Measurements from ENCODE around the gene ENOX1. TPM values are rescaled to one million over a fixed set of nuclear protein-coding genes. Genes with fewer than 3 reads are reported as not detected.
A peak's percentile ranks its signal among the peaks of the same experiment; 100 is the strongest.

ENOX1 gene
- total RNA-seq, 1 donor from 2014 or later: 0.79 TPM

DNA sequence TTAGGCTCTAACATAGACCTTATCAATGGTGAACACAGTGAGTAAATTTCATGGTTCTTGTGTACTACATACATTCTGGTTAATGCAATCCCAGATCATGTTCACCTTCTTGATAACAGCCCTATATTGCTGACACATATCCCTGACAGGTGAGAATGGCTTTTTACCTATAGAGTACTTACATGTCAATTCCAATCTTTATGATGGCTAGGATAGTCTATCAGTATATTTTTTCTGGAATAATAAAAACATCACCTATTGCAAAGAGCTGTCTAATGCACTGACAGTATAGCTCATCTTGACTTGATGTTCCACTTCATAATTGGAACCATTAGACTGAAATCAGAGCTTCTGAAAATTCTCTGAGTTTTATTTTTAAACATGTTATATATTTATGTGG lies 199.4 kb downstream of the ENOX1 start:
- TF ChIP-seq, protein P1, sequence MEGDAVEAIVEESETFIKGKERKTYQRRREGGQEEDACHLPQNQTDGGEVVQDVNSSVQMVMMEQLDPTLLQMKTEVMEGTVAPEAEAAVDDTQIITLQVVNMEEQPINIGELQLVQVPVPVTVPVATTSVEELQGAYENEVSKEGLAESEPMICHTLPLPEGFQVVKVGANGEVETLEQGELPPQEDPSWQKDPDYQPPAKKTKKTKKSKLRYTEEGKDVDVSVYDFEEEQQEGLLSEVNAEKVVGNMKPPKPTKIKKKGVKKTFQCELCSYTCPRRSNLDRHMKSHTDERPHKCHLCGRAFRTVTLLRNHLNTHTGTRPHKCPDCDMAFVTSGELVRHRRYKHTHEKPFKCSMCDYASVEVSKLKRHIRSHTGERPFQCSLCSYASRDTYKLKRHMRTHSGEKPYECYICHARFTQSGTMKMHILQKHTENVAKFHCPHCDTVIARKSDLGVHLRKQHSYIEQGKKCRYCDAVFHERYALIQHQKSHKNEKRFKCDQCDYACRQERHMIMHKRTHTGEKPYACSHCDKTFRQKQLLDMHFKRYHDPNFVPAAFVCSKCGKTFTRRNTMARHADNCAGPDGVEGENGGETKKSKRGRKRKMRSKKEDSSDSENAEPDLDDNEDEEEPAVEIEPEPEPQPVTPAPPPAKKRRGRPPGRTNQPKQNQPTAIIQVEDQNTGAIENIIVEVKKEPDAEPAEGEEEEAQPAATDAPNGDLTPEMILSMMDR (IDR thresholded peaks at IDR 0.05; ENCODE audit: insufficient read depth, low read length, severe bottlenecking): no peak
- Histone ChIP-seq H3K4me3 (ENCODE audit: low read depth, low read length) (no peak overlapping the region), H3K36me3 (ENCODE audit: control insufficient read depth, insufficient read depth, low read length) (no peaks in the 10 kb centered on the region), H3K27me3 (ENCODE audit: control insufficient read depth, insufficient read depth, low read length) (no peaks in the 10 kb centered on the region)
- DNase-seq (ENCODE audit: low read depth) (no peak), FAIRE-seq (no peak)

DNA sequence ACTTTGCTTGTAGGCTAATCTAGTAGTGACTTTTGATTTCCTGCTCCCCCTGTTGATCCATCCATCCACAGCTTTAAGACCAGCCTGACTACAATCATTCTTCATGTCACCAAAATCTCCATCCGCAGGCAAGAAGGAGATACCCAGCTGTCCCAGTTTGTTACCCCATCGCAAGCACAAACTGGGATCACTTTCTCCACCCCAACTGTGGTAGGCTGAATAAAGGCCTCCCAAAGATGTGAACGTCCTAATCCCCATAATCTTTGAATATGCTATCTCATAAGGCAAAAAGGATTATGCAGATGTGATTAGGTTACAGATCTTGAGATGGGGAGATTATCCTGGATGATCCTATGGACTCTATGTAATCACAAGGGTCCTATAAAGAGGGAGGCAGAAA lies 202.0 kb downstream of the ENOX1 start:
- TF ChIP-seq, protein P1 (IDR thresholded peaks at IDR 0.05; ENCODE audit: insufficient read depth, low read length, severe bottlenecking): no peak
- DNase-seq (ENCODE audit: low read depth): no peak
- FAIRE-seq: peak; percentile 86
- H3K27me3 ChIP-seq (ENCODE audit: control insufficient read depth, insufficient read depth, low read length): peaks cover 1% of the 10 kb centered on the region
- H3K4me3 ChIP-seq (ENCODE audit: low read depth, low read length): no peak overlapping the region
- no peaks in the 10 kb centered on the region for H3K36me3 ChIP-seq (ENCODE audit: control insufficient read depth, insufficient read depth, low read length)

DNA sequence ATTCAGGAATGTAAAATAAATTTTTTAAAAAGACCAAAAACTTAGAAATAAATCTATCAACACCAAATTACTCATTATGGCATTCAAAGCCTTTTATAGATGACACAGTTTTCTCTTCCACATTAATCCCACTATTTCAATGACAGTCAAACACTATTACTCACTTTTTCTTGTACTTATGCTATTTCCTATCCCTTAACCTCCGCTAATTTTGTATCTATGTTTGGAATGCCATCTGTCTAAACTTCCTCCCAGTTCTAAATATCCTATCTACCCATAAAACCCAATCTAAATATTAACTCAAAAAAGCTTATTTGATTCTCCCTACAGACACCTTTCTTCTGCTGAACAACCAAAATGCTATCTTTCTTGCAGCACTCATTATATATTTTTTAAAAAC lies 203.5 kb downstream of the ENOX1 start:
- FAIRE-seq (no peak), DNase-seq (ENCODE audit: low read depth) (no peak)
- Histone ChIP-seq H3K36me3 (ENCODE audit: control insufficient read depth, insufficient read depth, low read length) (no peaks in the 10 kb centered on the region), H3K4me3 (ENCODE audit: low read depth, low read length) (no peak overlapping the region), H3K27me3 (ENCODE audit: control insufficient read depth, insufficient read depth, low read length) (peaks cover 1% of the 10 kb centered on the region)
- TF ChIP-seq, protein P1 (IDR thresholded peaks at IDR 0.05; ENCODE audit: insufficient read depth, low read length, severe bottlenecking): no peak

DNA sequence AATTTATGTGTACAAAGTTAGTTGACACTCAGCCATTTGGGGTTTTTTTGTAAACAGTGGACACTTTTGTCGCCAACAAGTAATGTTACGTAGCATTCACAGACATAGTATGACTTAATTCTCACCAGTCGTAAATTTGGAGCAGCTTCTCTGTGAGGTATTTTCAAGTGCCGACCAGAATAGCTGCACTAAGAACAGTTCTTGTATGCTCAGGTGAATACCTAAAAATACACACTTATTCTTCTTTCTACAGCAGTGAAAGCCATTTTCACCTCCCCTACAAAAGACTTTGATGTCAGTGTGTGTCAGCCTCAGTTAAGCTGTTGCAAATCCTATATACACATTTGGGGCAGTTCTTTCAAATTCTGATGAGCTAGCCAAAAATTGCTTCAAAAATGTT lies 206.5 kb downstream of the ENOX1 start:
- no peaks in the 10 kb centered on the region for H3K36me3 ChIP-seq (ENCODE audit: control insufficient read depth, insufficient read depth, low read length)
- FAIRE-seq (no peak), DNase-seq (ENCODE audit: low read depth) (no peak)
- TF ChIP-seq, protein P1 (IDR thresholded peaks at IDR 0.05; ENCODE audit: insufficient read depth, low read length, severe bottlenecking): no peak
- H3K27me3 ChIP-seq (ENCODE audit: control insufficient read depth, insufficient read depth, low read length): peaks cover 1% of the 10 kb centered on the region
- H3K4me3 ChIP-seq (ENCODE audit: low read depth, low read length): no peak overlapping the region

DNA sequence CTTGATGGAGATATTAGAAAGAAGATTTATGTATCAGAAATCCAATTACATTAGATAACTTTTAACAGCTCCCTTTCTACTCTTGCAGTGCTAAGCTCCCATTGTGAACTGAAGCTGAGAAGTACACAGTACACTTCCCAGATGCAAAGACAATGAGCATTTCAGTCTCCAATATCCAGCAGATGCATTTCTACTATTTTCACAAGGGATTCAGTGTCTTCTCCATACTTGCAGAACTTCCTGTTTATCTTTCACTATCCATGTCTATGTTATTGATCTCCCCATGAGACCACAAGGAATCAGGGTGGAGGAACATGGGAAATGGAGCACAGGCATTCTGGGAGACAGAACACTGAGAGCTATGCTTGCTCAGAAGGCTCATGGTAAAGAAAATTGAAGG lies 207.5 kb downstream of the ENOX1 start:
- TF ChIP-seq, protein P1 (IDR thresholded peaks at IDR 0.05; ENCODE audit: insufficient read depth, low read length, severe bottlenecking): no peak
- DNase-seq (ENCODE audit: low read depth) (no peak), FAIRE-seq (no peak)
- Histone ChIP-seq H3K27me3 (ENCODE audit: control insufficient read depth, insufficient read depth, low read length) (peaks cover 1% of the 10 kb centered on the region), H3K4me3 (ENCODE audit: low read depth, low read length) (no peak overlapping the region), H3K36me3 (ENCODE audit: control insufficient read depth, insufficient read depth, low read length) (no peaks in the 10 kb centered on the region)

DNA sequence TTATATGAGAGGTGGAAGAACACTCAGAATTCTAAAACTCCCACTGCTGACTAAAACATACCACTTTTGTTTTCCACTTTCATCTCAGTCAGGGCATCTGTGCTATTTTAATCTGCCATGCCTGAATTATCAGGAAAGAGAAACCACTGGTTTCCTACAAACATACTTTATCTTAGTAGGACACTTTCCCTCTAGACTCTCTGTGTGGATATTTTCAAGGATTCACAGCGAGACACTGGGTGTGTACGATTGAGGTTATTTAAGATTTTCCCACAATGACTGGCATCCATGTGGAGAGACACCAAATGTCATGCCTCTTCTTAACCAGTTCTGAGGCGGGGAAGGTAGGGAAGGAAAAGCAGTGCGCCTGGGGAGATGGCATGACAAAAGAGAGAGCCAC lies 212.2 kb downstream of the ENOX1 start:
- Histone ChIP-seq H3K27me3 (ENCODE audit: control insufficient read depth, insufficient read depth, low read length) (peaks cover under 1% of the 10 kb centered on the region), H3K36me3 (ENCODE audit: control insufficient read depth, insufficient read depth, low read length) (no peaks in the 10 kb centered on the region), H3K4me3 (ENCODE audit: low read depth, low read length) (no peak overlapping the region)
- FAIRE-seq (no peak), DNase-seq (ENCODE audit: low read depth) (no peak)
- TF ChIP-seq, protein P1 (IDR thresholded peaks at IDR 0.05; ENCODE audit: insufficient read depth, low read length, severe bottlenecking): no peak

Data from bronchial epithelial cell (primary cell).